ENCODE results near the gene PPM1D. TPM values are rescaled to one million over a fixed set of nuclear protein-coding genes. Genes with fewer than 3 reads are reported as not detected.

Gene PPM1D
- total and polyA plus RNA-seq, 4 donors = 4.4 to 27.8 (median 12.4) TPM

DNA sequence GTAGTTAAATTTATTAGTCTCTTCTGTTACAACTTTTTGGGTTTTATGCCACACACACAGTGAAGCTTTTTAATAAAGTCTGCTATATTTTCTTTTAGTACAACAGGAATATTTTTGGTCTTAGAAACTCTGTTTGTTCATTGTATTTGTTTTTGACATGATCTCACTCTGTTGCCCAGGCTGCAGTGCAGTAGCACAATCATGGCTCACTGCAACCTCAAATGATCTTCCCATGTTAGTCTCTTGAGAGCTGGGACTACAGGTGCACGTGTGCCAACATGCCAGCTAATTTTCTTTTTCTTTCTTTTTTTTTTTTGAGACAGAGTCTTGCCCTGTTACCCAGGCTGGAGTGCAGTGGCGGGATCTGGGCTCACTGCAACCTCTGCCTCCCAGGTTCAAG, 27.1 kb downstream of the PPM1D start:
- H3K4me3 ChIP-seq = no peak overlapping the region
- H3K4me1 ChIP-seq (ENCODE audit: control insufficient read depth in 5 of 5, insufficient read depth in 5 of 5, low read length in 5 of 5) = peaks cover 0 to 3% (median 0%) of the 10 kb centered on the region in 5 donors
- no peak for TF ChIP-seq CTCF (IDR thresholded peaks at IDR 0.05; ENCODE audit: control extremely low read depth, extremely low read depth)
- DNase-seq (no peak), ATAC-seq (ENCODE audit: insufficient read depth, low FRiP score) (no peak)
- peaks cover 0 to 16% (median 5%) of the 10 kb centered on the region in 4 donors for H3K36me3 ChIP-seq (ENCODE audit: control insufficient read depth in 4 of 4, insufficient read depth in 4 of 4, low read length in 4 of 4)
- WGBS, 2 donors = 79 to 89% methylated on average over 2 of the region's 2 CpGs
- no peaks in the 10 kb centered on the region for H3K9me3 ChIP-seq (ENCODE audit: control insufficient read depth in 4 of 4, insufficient read depth in 3 of 4, low read length in 3 of 4)
- H3K27ac ChIP-seq (ENCODE audit: low read depth in 1 of 2, low read length in 1 of 2) = no peak overlapping the region
- no peaks in the 10 kb centered on the region for H3K27me3 ChIP-seq (ENCODE audit: control insufficient read depth in 3 of 3, insufficient read depth in 3 of 3, low read length in 2 of 3)
- H3K9ac ChIP-seq (ENCODE audit: insufficient read depth in 1 of 2, low read length in 2 of 2) = no peak overlapping the region

DNA sequence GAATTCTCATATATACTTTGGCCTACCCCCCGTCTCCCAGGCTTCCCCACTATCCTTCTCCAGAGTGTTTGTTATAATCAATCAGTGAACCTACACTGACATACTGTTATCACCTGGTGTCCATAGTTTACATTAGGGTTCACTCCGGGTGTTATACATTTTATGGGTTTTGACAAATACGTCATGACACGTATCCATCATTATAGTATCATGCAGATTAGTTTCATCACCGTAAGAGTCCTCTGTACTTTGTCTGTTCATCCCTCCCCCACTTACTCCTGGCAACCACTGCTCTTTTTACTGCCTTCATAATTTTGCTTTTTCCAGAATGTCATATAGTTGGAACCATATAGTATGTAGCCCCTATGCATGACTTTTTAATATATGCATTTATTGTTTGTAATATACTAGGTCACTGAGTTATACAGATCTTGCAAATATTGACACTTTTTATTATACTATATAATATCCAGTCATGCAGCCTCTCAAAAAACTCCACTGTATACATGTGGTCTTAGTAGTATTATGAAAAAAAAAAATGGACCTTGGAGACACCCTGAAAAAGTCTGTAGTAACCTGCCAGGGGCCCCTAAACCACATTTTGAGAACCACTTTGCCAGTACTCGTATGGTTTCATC, 28.4 kb downstream of the PPM1D start:
- Histone ChIP-seq H3K9me3 (ENCODE audit: control insufficient read depth in 4 of 4, insufficient read depth in 3 of 4, low read length in 3 of 4) (no peaks in the 10 kb centered on the region), H3K27ac (ENCODE audit: low read depth in 1 of 2, low read length in 1 of 2) (no peak overlapping the region), H3K36me3 (ENCODE audit: control insufficient read depth in 4 of 4, insufficient read depth in 4 of 4, low read length in 4 of 4) (peaks cover 0 to 16% (median 5%) of the 10 kb centered on the region in 4 donors), H3K27me3 (ENCODE audit: control insufficient read depth in 3 of 3, insufficient read depth in 3 of 3, low read length in 2 of 3) (no peaks in the 10 kb centered on the region), H3K4me1 (ENCODE audit: control insufficient read depth in 5 of 5, insufficient read depth in 5 of 5, low read length in 5 of 5) (peaks cover 0 to 3% (median 0%) of the 10 kb centered on the region in 5 donors), H3K9ac (ENCODE audit: insufficient read depth in 1 of 2, low read length in 2 of 2) (no peak overlapping the region), H3K4me3 (no peak overlapping the region)
- DNase-seq (no peak), ATAC-seq (ENCODE audit: insufficient read depth, low FRiP score) (no peak)
- WGBS, 2 donors = 82 to 88% methylated on average over 6 of the region's 6 CpGs
- TF ChIP-seq CTCF (IDR thresholded peaks at IDR 0.05; ENCODE audit: control extremely low read depth, extremely low read depth) = no peak

GRCh38 chr17:60629120-60629519, 29.1 kb downstream of the PPM1D start:
- H3K27me3 ChIP-seq (ENCODE audit: control insufficient read depth in 3 of 3, insufficient read depth in 3 of 3, low read length in 2 of 3) = no peaks in the 10 kb centered on the region
- peaks cover 0 to 3% (median 0%) of the 10 kb centered on the region in 5 donors for H3K4me1 ChIP-seq (ENCODE audit: control insufficient read depth in 5 of 5, insufficient read depth in 5 of 5, low read length in 5 of 5)
- WGBS, 2 donors = 90 to 92% methylated on average over 2 of the region's 2 CpGs
- H3K27ac ChIP-seq (ENCODE audit: low read depth in 1 of 2, low read length in 1 of 2) = no peak overlapping the region
- H3K9me3 ChIP-seq (ENCODE audit: control insufficient read depth in 4 of 4, insufficient read depth in 3 of 4, low read length in 3 of 4) = no peaks in the 10 kb centered on the region
- H3K9ac ChIP-seq (ENCODE audit: insufficient read depth in 1 of 2, low read length in 2 of 2) = no peak overlapping the region
- no peak for TF ChIP-seq CTCF (IDR thresholded peaks at IDR 0.05; ENCODE audit: control extremely low read depth, extremely low read depth)
- DNase-seq = no peak
- no peak for ATAC-seq (ENCODE audit: insufficient read depth, low FRiP score)
- peaks cover under 1 to 17% (median 7%) of the 10 kb centered on the region in 4 donors for H3K36me3 ChIP-seq (ENCODE audit: control insufficient read depth in 4 of 4, insufficient read depth in 4 of 4, low read length in 4 of 4)
- H3K4me3 ChIP-seq = no peak overlapping the region

DNA sequence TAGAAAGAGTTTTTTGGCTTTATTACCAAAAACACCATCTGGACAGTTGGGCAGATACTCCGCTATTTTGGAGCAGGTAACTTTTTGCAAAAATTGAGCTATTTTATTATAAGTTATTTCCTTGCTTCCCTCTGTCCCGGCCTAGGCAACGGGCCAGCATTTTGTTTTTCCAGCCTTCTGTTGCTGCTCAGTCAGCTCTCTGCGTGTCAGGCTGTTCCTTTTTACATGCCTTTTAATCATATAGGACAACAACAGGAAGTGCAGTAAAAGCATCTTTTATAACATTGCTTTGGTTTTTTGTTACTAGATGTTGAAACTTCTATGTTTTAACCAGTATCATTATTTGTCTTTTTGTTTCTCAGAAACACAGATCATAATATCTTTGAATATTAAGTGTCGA, 30.4 kb downstream of the PPM1D start:
- 78 to 85% methylated on average over 5 of the region's 5 CpGs for WGBS, 2 donors

More for the DNA sequence above, 30.4 kb downstream of the PPM1D start:
- H3K4me1 ChIP-seq (ENCODE audit: control insufficient read depth in 5 of 5, insufficient read depth in 5 of 5, low read length in 5 of 5) = peaks cover 0 to 3% (median 0%) of the 10 kb centered on the region in 5 donors
- no peak overlapping the region for H3K27ac ChIP-seq (ENCODE audit: low read depth in 1 of 2, low read length in 1 of 2)
- H3K27me3 ChIP-seq (ENCODE audit: control insufficient read depth in 3 of 3, insufficient read depth in 3 of 3, low read length in 2 of 3) = no peaks in the 10 kb centered on the region
- no peak overlapping the region for H3K4me3 ChIP-seq
- ATAC-seq (ENCODE audit: insufficient read depth, low FRiP score) (no peak), DNase-seq (peak; percentile 17 to 69 (median 39))
- H3K36me3 ChIP-seq (ENCODE audit: control insufficient read depth in 4 of 4, insufficient read depth in 4 of 4, low read length in 4 of 4) = peaks cover 5 to 20% (median 11%) of the 10 kb centered on the region in 4 donors
- TF ChIP-seq CTCF (IDR thresholded peaks at IDR 0.05; ENCODE audit: control extremely low read depth, extremely low read depth) = no peak
- H3K9ac ChIP-seq (ENCODE audit: insufficient read depth in 1 of 2, low read length in 2 of 2) = no peak overlapping the region
- H3K9me3 ChIP-seq (ENCODE audit: control insufficient read depth in 4 of 4, insufficient read depth in 3 of 4, low read length in 3 of 4) = no peaks in the 10 kb centered on the region
